Activated CD4-positive, alpha-beta T cell treated with anti-CD3 and anti-CD28 coated beads, Interleukin-2, amount 50 U/mL, for 48 hours (primary cell): ENCODE measurements around the gene PROM1.
A peak's percentile ranks its signal among the peaks of the same experiment; 100 is the strongest.

Experiments used
- DNase-seq, 2 experiments: peaks; one replicate each; pipeline ENCODE4 v3.0.0-alpha.2; 2020

Gene PROM1

DNA sequence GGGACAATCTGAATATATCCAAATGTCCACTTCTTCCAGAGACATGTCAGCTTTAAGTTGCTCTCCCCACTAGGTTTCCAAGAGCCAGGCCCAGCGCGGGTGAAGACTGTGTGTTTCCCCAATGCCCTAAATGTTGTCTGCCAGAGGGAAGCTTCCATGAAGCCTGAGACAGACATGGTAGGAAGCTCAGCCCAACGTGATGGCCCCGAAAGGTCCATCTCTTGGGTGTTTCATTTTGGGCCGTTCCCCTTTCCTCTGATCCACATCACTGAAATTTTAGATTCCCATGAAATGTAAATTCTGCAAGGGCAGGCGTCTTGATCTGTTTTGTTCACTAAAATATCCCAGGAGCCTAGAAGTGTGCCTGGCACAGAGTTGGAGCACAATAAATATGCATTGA lies 25.4 kb upstream of the PROM1 start:
- no peak for DNase-seq

- no peak for DNase-seq
Observed at GRCh38 chr4:16106956-16107355, 23.1 kb upstream of the PROM1 start.

DNA sequence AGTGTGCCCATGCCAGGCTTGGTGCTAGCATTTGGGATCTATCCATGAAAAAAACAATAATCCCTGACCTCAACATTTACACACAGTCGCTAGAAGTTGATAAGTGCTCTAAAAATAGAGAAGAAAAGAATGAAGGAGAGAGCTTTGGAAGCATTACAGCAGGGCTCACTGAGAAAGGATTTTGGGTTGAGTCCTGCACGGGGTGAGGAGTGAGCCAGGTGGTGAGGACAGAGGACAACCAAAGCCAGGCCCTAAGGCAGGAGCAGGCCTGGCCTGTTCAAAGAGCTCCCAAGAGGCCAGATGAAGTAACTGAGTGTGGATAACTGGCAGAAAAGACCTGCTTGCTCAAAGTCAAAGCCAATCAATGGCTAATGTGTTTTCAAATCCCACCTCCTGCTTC lies 20.7 kb upstream of the PROM1 start:
- no peak for DNase-seq

DNA sequence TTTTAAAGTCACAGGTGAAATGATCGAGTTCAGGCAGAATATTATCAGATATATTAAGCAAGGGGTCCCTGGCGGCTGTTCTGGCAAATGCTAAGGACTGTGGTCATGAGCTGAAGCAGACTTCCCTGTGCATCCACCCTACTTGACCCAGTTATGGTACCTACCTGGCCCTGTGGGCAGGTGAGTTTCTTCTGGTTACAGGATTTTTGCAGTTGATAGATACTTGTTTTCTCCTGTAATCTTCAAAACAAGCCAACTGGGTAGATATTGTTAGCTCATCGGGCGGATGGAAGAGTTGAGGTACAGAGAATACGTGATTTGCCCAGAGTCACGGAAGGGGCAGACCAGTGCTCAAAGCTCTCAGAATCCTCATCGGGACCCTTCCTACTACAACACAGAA lies 18.5 kb upstream of the PROM1 start:
- DNase-seq = no peak

DNA sequence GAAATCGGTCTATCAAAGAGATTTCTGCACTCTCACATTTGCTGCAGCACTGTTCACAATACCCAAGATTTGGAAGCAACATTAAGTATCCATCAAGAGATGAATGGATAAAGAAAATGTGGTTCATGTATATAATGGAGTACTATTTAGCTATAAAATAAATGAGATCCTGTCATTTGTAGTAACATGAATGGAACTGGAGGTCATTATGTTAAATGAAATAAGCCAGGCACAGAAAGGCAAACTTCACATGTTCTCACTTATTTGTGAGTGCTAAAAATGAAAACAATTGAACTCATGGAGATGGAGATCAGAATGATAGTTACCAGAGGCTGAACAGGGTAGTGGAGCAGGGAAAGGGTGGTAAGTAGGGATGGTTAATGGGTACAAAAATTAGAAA lies 17.0 kb upstream of the PROM1 start:
- DNase-seq = no peak

- DNase-seq = no peak
Observed at GRCh38 chr4:16092682-16093319, 9.0 kb upstream of the PROM1 start.

- no peak for DNase-seq
Observed at GRCh38 chr4:16090096-16090705, 6.4 kb upstream of the PROM1 start.

- DNase-seq = no peak
Observed at GRCh38 chr4:16089156-16089555, 5.3 kb upstream of the PROM1 start.

DNA sequence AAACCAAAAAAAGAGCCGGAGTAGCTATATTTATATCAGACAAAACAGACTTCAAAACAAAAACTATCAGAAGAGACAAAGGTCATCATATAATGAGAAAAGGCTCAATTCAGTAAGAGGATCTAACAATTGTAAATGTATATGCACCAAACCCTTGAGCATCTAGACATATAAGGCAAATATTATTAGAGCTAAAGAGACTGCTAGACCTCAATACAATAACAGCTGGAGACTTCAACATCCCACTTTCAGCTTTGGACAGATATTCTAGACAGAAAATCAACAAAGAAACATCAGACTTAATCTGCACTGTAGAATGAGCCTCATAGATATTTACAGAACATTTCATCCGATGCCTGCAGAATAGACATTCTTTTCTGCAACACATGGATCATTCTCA lies 4.8 kb upstream of the PROM1 start:
- no peak for DNase-seq

- DNase-seq = no peak
Observed at GRCh38 chr4:16085822-16086221, 2.0 kb upstream of the PROM1 start.

DNA sequence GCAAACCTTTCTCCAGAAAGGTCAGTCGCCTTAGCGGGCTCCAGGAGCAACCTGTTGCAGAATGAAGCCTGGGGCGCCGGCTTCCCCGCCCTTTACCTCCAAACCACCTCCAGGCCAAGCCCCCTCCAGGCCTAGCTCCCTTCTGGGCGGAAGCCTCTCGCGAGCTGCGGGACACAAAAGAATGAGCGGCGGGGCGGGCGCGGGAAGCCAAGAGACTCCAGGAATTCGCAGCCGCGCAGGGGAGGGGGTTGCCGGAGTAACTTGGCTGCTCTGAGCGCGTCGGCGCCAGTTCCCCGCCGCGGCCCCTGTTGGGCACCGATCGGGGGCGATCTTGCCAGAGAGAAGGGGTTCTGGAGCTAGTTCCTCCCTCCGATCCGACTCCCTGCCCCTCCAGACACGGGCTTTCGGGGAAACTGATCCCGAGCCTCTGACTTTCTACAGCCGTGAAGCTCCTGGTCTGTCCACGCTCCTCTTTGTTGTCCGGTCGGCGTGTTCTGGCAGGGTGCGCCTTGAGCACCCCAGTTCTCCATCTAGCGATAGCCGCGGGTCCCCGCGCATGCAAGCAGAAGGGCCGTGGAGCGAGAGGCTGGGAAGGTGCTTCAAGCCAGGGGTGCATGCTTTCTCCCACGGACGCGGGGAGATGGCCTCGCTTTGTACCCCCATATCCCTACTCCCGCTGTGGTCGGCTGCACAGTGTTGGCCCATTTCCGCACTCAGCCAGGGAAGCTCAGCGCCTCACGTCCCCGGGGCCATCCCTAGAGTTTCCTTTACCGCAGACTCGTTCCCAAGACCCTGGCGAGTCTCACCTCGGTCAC lies 1.2 kb downstream of the PROM1 start:
- DNase-seq = peak; percentile 23 to 25

GRCh38 chr4:16082041-16082425 lies 1.8 kb downstream of the PROM1 start:
- DNase-seq = no peak

DNA sequence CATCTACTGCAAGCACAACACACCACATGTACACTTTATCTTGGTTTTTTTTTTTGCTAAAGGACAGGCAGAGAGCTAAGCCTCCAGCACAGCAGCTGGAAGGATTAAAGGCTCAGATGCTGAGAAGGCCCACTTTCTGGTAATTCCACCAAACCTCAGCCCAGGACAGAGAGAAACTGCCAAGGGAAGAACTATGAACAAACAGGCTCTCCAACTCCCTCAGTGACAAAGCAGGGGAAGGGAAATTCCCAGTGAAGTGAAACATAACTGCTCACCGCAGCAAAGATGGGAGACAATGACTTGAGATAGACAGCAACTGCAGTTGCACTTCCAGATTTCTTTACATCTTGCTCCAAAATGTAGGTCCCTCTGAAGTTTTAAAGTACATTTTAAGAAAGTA lies 4.8 kb downstream of the PROM1 start:
- DNase-seq = no peak

- DNase-seq = no peak
Observed at GRCh38 chr4:16078195-16078760, 5.5 kb downstream of the PROM1 start.

DNA sequence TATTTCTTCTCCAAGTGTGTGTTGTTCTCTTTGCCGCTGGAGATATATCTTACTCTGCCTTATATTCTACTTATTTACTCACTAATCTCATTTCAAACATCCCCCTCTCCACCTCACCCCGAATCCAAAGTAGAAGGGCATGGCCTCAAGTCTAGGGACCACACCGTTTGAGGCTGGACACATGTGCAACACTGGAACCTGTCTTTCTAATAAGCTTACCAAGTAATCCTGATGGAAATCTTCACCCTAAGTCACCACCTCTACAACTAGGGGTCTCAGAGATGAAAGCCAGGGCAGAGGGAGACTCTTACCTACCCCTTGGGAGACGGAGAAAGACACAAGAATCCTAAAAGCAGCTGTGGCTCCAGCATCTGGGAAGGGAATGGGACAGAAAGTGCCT lies 6.0 kb downstream of the PROM1 start:
- no peak for DNase-seq

GRCh38 chr4:16075975-16076757 lies 7.7 kb downstream of the PROM1 start:
- DNase-seq = no peak

- no peak for DNase-seq
Observed at GRCh38 chr4:16075061-16075460, 8.8 kb downstream of the PROM1 start.

DNA sequence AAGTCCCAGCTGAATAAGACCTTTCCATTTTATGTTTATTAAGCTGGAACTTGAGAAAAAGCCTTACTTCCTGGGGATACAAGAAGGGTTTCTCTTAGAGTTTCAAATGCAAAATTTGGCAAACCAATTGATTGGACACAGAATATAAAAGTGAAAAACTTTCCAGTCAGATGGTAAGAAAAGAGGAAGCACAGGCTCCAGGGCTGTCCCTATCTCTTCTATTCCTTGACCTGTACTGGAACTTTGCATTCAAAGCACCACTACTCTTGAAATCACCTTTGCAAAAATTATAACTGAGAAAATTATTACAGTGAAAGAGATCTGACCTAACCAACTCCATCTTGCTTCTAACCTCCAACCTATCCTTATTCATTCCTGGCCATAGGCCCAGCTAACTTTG lies 11.7 kb downstream of the PROM1 start:
- no peak for DNase-seq

- DNase-seq = no peak
Observed at GRCh38 chr4:16070203-16070602, 13.6 kb downstream of the PROM1 start.

DNA sequence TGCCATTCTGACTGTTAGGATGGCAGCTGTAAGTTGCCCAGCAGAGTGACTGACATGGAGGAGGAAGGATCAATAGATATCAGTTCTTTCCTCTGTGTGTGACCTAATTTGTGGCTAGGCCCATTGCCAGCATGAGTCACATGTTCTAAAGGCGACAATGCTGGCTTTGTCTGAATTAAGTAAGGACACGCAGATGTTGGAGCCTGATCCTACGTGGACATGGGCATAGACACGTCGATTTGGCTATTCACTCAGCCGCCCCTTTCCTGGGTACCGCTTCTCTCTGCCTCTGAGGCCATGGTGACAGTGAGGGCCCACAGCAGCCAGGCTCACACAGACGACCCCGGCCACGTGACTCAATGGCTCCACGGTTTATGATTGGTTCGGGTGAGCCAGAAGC lies 16.3 kb downstream of the PROM1 start:
- no peak for DNase-seq

DNA sequence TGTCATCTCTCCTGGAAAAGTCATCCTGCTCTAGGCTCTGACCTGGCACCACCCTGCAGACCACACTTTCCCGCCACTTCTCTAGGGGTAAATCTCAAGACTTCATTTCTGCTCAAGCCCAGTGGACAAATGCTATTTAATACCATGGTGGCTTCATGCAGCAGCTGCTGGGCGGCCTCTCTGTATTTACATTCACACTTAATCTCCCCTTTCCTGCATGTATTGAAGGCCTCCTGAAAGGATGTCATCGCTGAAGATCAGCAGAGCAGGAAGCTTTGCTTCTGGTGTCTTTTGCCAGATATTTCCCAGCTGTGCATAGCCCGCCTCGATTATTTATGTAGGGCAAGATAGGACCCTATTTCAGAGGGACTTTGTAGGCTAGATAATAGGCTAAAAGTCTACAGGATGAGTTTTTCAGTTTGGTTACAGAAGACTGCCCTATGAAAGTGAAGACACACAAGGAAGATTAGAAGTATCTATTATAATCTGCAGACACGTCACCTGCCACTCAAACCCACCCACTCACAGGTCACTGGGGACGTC lies 17.2 kb downstream of the PROM1 start:
- DNase-seq = no peak

DNA sequence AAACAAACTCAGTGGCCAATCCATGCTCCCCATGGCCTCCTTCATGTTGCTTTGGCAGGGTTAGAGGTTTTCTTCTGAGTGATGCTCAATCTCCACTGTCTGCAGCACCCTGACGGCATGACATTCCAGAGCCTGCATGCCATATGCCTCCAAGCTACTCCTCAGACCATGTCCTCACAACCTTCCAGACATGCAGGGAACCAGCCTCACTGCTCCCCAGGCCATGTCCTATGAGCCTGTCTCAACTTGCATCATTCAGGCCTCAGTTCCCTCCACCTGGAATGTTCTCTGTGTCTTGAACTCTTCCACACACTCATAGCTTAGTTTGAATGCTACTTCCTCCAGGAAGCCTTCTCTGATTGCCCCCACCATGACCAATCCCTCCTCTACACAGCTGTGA lies 18.8 kb downstream of the PROM1 start:
- DNase-seq = no peak

DNA sequence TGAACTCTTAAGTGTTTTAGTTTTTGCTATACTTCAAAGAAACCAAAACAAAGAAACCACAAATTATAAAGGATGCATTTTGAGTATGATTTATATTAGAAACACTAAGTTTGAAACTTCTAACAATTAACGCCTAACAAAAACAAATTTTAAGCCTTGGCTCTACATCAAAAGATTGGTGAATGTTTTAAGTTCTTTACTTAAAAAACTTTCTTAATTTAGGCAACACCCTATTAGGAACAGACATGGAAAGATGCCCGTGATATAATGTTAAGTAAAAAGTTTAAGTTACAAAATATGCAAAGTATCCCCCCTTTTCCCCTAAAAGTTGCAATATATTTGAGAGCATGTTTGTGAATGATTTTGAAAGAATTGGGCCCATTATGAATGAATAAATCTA lies 21.2 kb downstream of the PROM1 start:
- DNase-seq = no peak
